ENCODE results near the gene PLA2G4E.

Gene PLA2G4E

GRCh38 chr15:41950127-41950483 is 70.7 kb downstream of the PLA2G4E start:
- no peaks in the 10 kb centered on the region for H3K27me3 ChIP-seq
- no peak overlapping the region for H3K4me3 ChIP-seq (ENCODE audit: low read depth, low read length)
- TF ChIP-seq CTCF (IDR thresholded peaks at IDR 0.05; ENCODE audit: low read depth, low read length) = no peak
- no peaks in the 10 kb centered on the region for H3K4me1 ChIP-seq
- DNase-seq = no peak
- H3K36me3 ChIP-seq = no peaks in the 10 kb centered on the region
- H3K9me3 ChIP-seq = no peaks in the 10 kb centered on the region

- H3K27me3 ChIP-seq = no peaks in the 10 kb centered on the region
- H3K4me3 ChIP-seq (ENCODE audit: low read depth, low read length) = no peak overlapping the region
- TF ChIP-seq CTCF (IDR thresholded peaks at IDR 0.05; ENCODE audit: low read depth, low read length) = no peak
- no peak for DNase-seq
- no peaks in the 10 kb centered on the region for H3K36me3 ChIP-seq
- H3K4me1 ChIP-seq = no peaks in the 10 kb centered on the region
- no peaks in the 10 kb centered on the region for H3K9me3 ChIP-seq
These were observed 71.3 kb downstream of the PLA2G4E start for GRCh38 chr15:41949401-41950126.

- no peaks in the 10 kb centered on the region for H3K4me1 ChIP-seq
- no peaks in the 10 kb centered on the region for H3K36me3 ChIP-seq
- TF ChIP-seq CTCF (IDR thresholded peaks at IDR 0.05; ENCODE audit: low read depth, low read length) = no peak
- H3K27me3 ChIP-seq = no peaks in the 10 kb centered on the region
- H3K4me3 ChIP-seq (ENCODE audit: low read depth, low read length) = no peak overlapping the region
- DNase-seq = no peak
- no peaks in the 10 kb centered on the region for H3K9me3 ChIP-seq
These were observed 72.4 kb downstream of the PLA2G4E start for GRCh38 chr15:41948490-41948889.

GRCh38 chr15:41946970-41947369 is 73.9 kb downstream of the PLA2G4E start:
- Histone ChIP-seq H3K4me1 (no peaks in the 10 kb centered on the region), H3K4me3 (ENCODE audit: low read depth, low read length) (no peak overlapping the region), H3K36me3 (no peaks in the 10 kb centered on the region), H3K9me3 (no peaks in the 10 kb centered on the region), H3K27me3 (no peaks in the 10 kb centered on the region)
- no peak for TF ChIP-seq CTCF (IDR thresholded peaks at IDR 0.05; ENCODE audit: low read depth, low read length)
- no peak for DNase-seq

GRCh38 chr15:41945731-41946130 is 75.1 kb downstream of the PLA2G4E start:
- H3K9me3 ChIP-seq = no peaks in the 10 kb centered on the region
- no peaks in the 10 kb centered on the region for H3K27me3 ChIP-seq
- H3K36me3 ChIP-seq = no peaks in the 10 kb centered on the region
- H3K4me1 ChIP-seq = no peaks in the 10 kb centered on the region
- DNase-seq = no peak
- no peak for TF ChIP-seq CTCF (IDR thresholded peaks at IDR 0.05; ENCODE audit: low read depth, low read length)
- H3K4me3 ChIP-seq (ENCODE audit: low read depth, low read length) = no peak overlapping the region

- no peaks in the 10 kb centered on the region for H3K36me3 ChIP-seq
- H3K4me3 ChIP-seq (ENCODE audit: low read depth, low read length) = no peak overlapping the region
- no peaks in the 10 kb centered on the region for H3K9me3 ChIP-seq
- H3K27me3 ChIP-seq = no peaks in the 10 kb centered on the region
- no peak for DNase-seq
- no peaks in the 10 kb centered on the region for H3K4me1 ChIP-seq
- TF ChIP-seq CTCF (IDR thresholded peaks at IDR 0.05; ENCODE audit: low read depth, low read length) = no peak
These were observed 75.6 kb downstream of the PLA2G4E start for GRCh38 chr15:41945221-41945620.
